Mesendoderm (in vitro differentiated cells): ENCODE measurements around the gene KIF3A.

ENCODE experiments used
- DNase-seq: peaks from one replicate; pipeline ENCODE4 v3.0.0; 2013
- H2AK5ac ChIP-seq: 2 replicates; pipeline ENCODE4 v1.6.1; 2013; ENCODE audit warnings: low read length, inconsistent platforms
- H2BK120ac ChIP-seq: 2 replicates; pipeline ENCODE4 v1.6.1; 2013; ENCODE audit warnings: low read depth, mild to moderate bottlenecking, low read length, moderate library complexity, mixed read lengths
- H2BK15ac ChIP-seq: replicated peaks from 2 replicates; pipeline ENCODE4 v1.6.1; 2013; ENCODE audit warnings: low read depth, mild to moderate bottlenecking, moderate library complexity
- H2BK5ac ChIP-seq: 2 replicates; pipeline ENCODE4 v1.6.1; 2013; ENCODE audit warnings: low read length, inconsistent platforms
- H3K18ac ChIP-seq: 2 replicates; pipeline ENCODE4 v1.6.1; 2013; ENCODE audit warnings: mild to moderate bottlenecking, low read length, mixed read lengths
- H3K23ac ChIP-seq: one replicate; pipeline ENCODE4 v1.6.1; 2013; ENCODE audit warnings: low read length
- H3K27ac ChIP-seq: 2 replicates; pipeline ENCODE4 v1.5.1; 2013; ENCODE audit warnings: low read depth, mild to moderate bottlenecking, inconsistent platforms, low read length, moderate library complexity
- H3K27me3 ChIP-seq: 2 replicates; pipeline ENCODE4 v1.6.1; 2013; ENCODE audit warnings: low read length, control low read depth, mild to moderate bottlenecking, inconsistent platforms; ENCODE audit not compliant: insufficient read depth, poor library complexity
- H3K36me3 ChIP-seq: 2 replicates; pipeline ENCODE4 v1.6.1; 2013; ENCODE audit warnings: low read length, inconsistent platforms; ENCODE audit not compliant: control insufficient read depth, insufficient read depth
- H3K4ac ChIP-seq: one replicate; pipeline ENCODE4 v1.6.1; 2013; ENCODE audit warnings: low read depth, mild to moderate bottlenecking, low read length, moderate library complexity
- H3K4me1 ChIP-seq: 2 replicates; pipeline ENCODE4 v1.6.1; 2013; ENCODE audit warnings: low read depth, low read length, inconsistent platforms; ENCODE audit not compliant: control insufficient read depth
- H3K4me2 ChIP-seq: 2 replicates; pipeline ENCODE4 v1.6.1; 2013; ENCODE audit warnings: low read length
- H3K4me3 ChIP-seq: 2 replicates; pipeline ENCODE4 v1.5.1; 2013; ENCODE audit warnings: mild to moderate bottlenecking, low read length
- H3K56ac ChIP-seq: one replicate; pipeline ENCODE4 v1.6.1; 2013; ENCODE audit warnings: low read length
- H3K79me1 ChIP-seq: 2 replicates; pipeline ENCODE4 v1.6.1; 2013; ENCODE audit warnings: low read length, inconsistent platforms
- H3K79me2 ChIP-seq: 2 replicates; pipeline ENCODE4 v1.6.1; 2013; ENCODE audit warnings: mild to moderate bottlenecking, low read length; ENCODE audit not compliant: control insufficient read depth, insufficient read depth
- H3K9ac ChIP-seq: 2 replicates; pipeline ENCODE4 v1.6.1; 2013; ENCODE audit warnings: low read length, inconsistent platforms
- H4K5ac ChIP-seq: one replicate; pipeline ENCODE4 v1.6.1; 2013; ENCODE audit warnings: low read length
- H4K8ac ChIP-seq: one replicate; pipeline ENCODE4 v1.6.1; 2013; ENCODE audit warnings: low read depth, mild to moderate bottlenecking, control low read depth, low read length, moderate library complexity
- WGBS: extraction: QIAGEN DNeasy Blood & Tissue Kit; methylation state at CpG from one replicate; pipeline ENCODE4 v1.1.7; 2013; ENCODE audit warnings: low lambda C conversion rate, missing lambda C conversion rate; ENCODE audit not compliant: insufficient coverage; ENCODE audit errors: extremely low coverage; 5-methylcytosine and 5-hydroxymethylcytosine counted together

Gene KIF3A

GRCh38 chr5:132770476-132771159 is 33.3 kb upstream of the KIF3A start:
- Histone ChIP-seq H3K27ac (no peak overlapping the region), H3K23ac (no peak overlapping the region)
- DNase-seq = peak; percentile 39

DNA sequence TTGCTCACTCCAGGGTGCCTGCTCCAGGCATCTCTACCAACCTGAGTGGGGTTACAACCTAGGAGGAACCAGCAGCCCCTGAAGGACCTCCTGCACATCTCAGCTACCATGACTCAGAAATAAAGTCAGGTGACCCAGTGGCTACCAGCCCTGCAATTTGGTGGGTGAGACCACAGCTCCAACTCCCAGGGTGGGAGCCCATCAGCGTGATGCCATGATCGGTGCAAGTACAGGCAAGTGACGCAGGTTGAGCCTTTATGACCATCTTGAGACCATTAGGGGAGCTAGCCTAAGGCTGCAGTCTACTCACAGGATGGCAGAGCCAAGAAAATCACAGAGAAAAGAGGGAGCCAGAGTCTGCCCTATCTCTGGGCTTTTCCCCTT is 31.1 kb upstream of the KIF3A start:
- WGBS = no CpG with 5 or more reads among the region's 3 CpGs
- no peak for DNase-seq
- H3K18ac ChIP-seq = no peak overlapping the region
- no peak overlapping the region for H2AK5ac ChIP-seq
- H3K27me3 ChIP-seq = no peaks in the 10 kb centered on the region
- H3K27ac ChIP-seq = no peak overlapping the region
- no peak overlapping the region for H2BK120ac ChIP-seq
- H3K36me3 ChIP-seq = no peaks in the 10 kb centered on the region
- H3K23ac ChIP-seq = no peak overlapping the region
- H2BK5ac ChIP-seq = no peak overlapping the region
- H3K9ac ChIP-seq = no peak overlapping the region
- H4K5ac ChIP-seq = no peak overlapping the region
- H3K4me1 ChIP-seq = no peaks in the 10 kb centered on the region
- no peaks in the 10 kb centered on the region for H3K79me2 ChIP-seq
- no peak overlapping the region for H2BK15ac ChIP-seq
- H3K56ac ChIP-seq = no peak overlapping the region
- no peak overlapping the region for H3K4me3 ChIP-seq
- no peak overlapping the region for H3K4me2 ChIP-seq
- H4K8ac ChIP-seq = no peak overlapping the region
- H3K4ac ChIP-seq = no peak overlapping the region
- no peaks in the 10 kb centered on the region for H3K79me1 ChIP-seq

More at GRCh38 chr5:132770476-132771159, 33.3 kb upstream of the KIF3A start:
- H4K8ac ChIP-seq = no peak overlapping the region
- H3K36me3 ChIP-seq = no peaks in the 10 kb centered on the region
- no peak overlapping the region for H2BK5ac ChIP-seq
- H2BK15ac ChIP-seq = no peak overlapping the region
- no peak overlapping the region for H3K4me3 ChIP-seq
- WGBS = no CpG with 5 or more reads among the region's 8 CpGs
- no peak overlapping the region for H4K5ac ChIP-seq
- H3K27me3 ChIP-seq = no peaks in the 10 kb centered on the region
- no peak overlapping the region for H3K4ac ChIP-seq
- H3K56ac ChIP-seq = no peak overlapping the region
- no peak overlapping the region for H3K4me2 ChIP-seq
- H3K9ac ChIP-seq = no peak overlapping the region
- no peak overlapping the region for H2BK120ac ChIP-seq
- no peak overlapping the region for H2AK5ac ChIP-seq
- no peaks in the 10 kb centered on the region for H3K79me1 ChIP-seq
- no peak overlapping the region for H3K18ac ChIP-seq
- H3K79me2 ChIP-seq = no peaks in the 10 kb centered on the region
- H3K4me1 ChIP-seq = no peaks in the 10 kb centered on the region

DNA sequence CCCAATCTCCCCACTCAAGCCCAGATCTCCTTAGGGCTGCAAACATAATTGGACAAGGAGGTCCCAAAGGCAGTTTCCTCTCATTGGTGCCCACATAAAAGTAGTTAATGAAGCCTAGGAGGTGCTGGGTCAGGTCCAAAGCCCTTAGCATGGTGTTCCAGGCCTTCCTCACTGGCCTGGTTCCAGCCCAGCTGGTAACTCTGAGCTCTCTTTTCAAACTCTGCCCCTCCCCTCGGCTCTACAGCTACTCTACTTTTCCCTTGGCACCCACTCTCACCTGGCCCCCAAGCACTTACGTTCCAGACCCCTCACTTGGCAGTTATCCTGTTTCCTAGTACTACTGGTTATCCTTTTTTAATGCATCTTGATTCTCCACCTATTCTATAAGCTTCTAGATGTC is 29.8 kb upstream of the KIF3A start:
- Histone ChIP-seq H3K4me1 (no peaks in the 10 kb centered on the region), H4K5ac (no peak overlapping the region), H4K8ac (no peak overlapping the region), H3K79me2 (no peaks in the 10 kb centered on the region), H3K79me1 (no peaks in the 10 kb centered on the region), H3K36me3 (no peaks in the 10 kb centered on the region), H2AK5ac (no peak overlapping the region), H3K56ac (no peak overlapping the region), H3K23ac (no peak overlapping the region), H2BK120ac (no peak overlapping the region), H3K4me3 (no peak overlapping the region), H3K9ac (no peak overlapping the region), H3K18ac (no peak overlapping the region), H2BK5ac (no peak overlapping the region), H3K27me3 (no peaks in the 10 kb centered on the region), H3K27ac (no peak overlapping the region), H3K4ac (no peak overlapping the region), H3K4me2 (no peak overlapping the region), H2BK15ac (no peak overlapping the region)
- WGBS = no CpG with 5 or more reads among the region's 2 CpGs
- DNase-seq = no peak

DNA sequence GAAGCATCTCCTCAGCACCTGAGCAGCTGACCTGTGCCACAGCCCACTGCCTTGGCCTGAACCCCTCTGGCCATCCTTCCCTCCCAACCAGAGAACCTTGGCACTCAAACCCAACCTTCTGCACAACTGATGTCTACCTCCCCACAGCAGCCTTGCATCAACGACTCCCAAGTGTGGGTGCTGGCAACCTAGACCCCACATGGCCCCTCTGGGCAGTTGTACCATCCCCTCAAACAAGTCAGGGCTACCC is 29.4 kb upstream of the KIF3A start:
- Histone ChIP-seq H3K79me1 (no peaks in the 10 kb centered on the region), H3K23ac (no peak overlapping the region), H3K9ac (no peak overlapping the region), H4K8ac (no peak overlapping the region), H3K4me3 (no peak overlapping the region), H2BK120ac (no peak overlapping the region), H2AK5ac (no peak overlapping the region), H3K36me3 (no peaks in the 10 kb centered on the region), H3K4me1 (no peaks in the 10 kb centered on the region), H3K4me2 (no peak overlapping the region), H2BK15ac (no peak overlapping the region), H3K4ac (no peak overlapping the region), H3K79me2 (no peaks in the 10 kb centered on the region), H3K56ac (no peak overlapping the region), H3K27ac (no peak overlapping the region), H4K5ac (no peak overlapping the region), H3K27me3 (no peaks in the 10 kb centered on the region), H3K18ac (no peak overlapping the region), H2BK5ac (no peak overlapping the region)
- WGBS = no CpG with 5 or more reads among the region's 1 CpG
- no peak for DNase-seq

- Histone ChIP-seq H3K27ac (no peak overlapping the region), H3K23ac (no peak overlapping the region), H4K5ac (no peak overlapping the region), H3K18ac (no peak overlapping the region), H3K36me3 (no peaks in the 10 kb centered on the region), H3K4me2 (no peak overlapping the region), H3K79me1 (no peaks in the 10 kb centered on the region), H3K9ac (no peak overlapping the region), H3K27me3 (no peaks in the 10 kb centered on the region), H2BK120ac (no peak overlapping the region), H3K4ac (no peak overlapping the region), H2BK5ac (no peak overlapping the region), H3K4me1 (no peaks in the 10 kb centered on the region), H3K4me3 (no peak overlapping the region), H3K79me2 (no peaks in the 10 kb centered on the region), H4K8ac (no peak overlapping the region), H2AK5ac (no peak overlapping the region), H2BK15ac (no peak overlapping the region), H3K56ac (no peak overlapping the region)
- no CpG with 5 or more reads among the region's 14 CpGs for WGBS
- DNase-seq = no peak
Measured at GRCh38 chr5:132766020-132766805, 28.9 kb upstream of the KIF3A start.
